GM23338 (cell line): ENCODE data around the gene THNSL1.

Experiments used
- CTCF ChIP-seq, 2 experiments: fragments of 200-600 bp in 1 of 2; sonication (generic) in 1 of 2; conservative IDR thresholded peaks; 2 replicates each; pipeline versions ENCODE4 v1.5.1 to v1.6.1; 2016 to 2017; ENCODE audit warnings: antibody characterized with exemption in 2 of 2, low read depth in 2 of 2, mild to moderate bottlenecking in 2 of 2, moderate library complexity in 1 of 2
- JUNB ChIP-seq: IDR thresholded peaks from one replicate; pipeline ENCODE4 v1.6.1; 2016; ENCODE audit warnings: antibody characterized with exemption; ENCODE audit not compliant: unreplicated experiment

- no peak for TF ChIP-seq CTCF (conservative IDR thresholded peaks at IDR 0.05; ENCODE audit: low read depth in 2 of 2)
- TF ChIP-seq JUNB, result no peak
Measured at GRCh38 chr10:25049966-25050365, 33.6 kb downstream of the THNSL1 start.
